HG03558 (cell line): ENCODE results near the gene SMIM27.
A peak's percentile ranks its signal among the peaks of the same experiment; 100 is the strongest.

Experiments used
- ATAC-seq: cut with Tn5 transposase; IDR thresholded peaks from one replicate; pipeline ENCODE4 v1.9.1; 2021; ENCODE audit warnings: moderate number of reproducible peaks; ENCODE audit not compliant: unreplicated experiment; ENCODE audit errors: extremely low read depth

SMIM27 gene

GRCh38 chr9:32554107-32554506, 2.0 kb downstream of the SMIM27 start:
- no peak for ATAC-seq

DNA sequence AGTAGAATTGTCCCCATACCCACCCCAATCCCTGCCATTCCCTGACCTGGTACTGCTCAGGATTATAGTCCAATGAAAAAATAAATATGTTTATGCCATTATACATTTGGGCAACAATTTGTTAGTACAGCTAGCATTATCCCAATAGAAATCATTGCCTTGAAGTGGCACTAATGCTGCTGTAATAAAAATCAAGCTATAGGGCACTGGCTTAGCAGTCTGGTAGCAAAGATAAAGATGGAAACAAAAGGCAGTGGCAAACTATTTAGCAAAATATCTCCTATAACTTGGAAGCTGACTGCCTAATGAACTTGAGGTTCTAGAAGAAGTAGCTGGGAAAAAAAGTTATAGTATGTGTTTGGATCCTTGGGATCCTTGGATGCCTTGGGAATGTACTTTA, 2.5 kb downstream of the SMIM27 start:
- ATAC-seq: no peak

DNA sequence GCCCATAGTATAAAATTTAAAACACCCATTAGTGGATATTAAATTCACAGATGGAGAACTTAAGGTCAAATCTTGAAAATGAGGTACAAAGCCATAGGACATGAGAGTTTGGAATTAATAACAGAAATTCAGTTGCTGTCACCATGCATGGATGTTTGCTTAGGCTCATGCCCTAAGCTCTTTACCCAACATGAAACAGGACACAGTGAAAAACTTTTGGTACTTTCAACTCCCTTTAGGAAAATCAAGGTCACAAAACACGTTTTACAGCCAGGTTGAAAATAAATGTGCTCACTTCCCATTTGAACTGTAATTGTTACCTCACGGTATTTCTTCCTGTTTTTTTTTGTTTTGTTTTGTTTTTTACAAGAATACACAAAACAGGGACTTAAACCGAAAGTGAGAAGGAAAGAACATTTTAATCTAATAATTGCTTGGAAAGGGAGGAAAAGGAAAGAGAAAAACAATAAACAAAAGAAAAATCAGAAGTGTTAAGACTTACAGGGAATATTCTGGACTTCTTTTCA, 6.3 kb downstream of the SMIM27 start:
- ATAC-seq: no peak

DNA sequence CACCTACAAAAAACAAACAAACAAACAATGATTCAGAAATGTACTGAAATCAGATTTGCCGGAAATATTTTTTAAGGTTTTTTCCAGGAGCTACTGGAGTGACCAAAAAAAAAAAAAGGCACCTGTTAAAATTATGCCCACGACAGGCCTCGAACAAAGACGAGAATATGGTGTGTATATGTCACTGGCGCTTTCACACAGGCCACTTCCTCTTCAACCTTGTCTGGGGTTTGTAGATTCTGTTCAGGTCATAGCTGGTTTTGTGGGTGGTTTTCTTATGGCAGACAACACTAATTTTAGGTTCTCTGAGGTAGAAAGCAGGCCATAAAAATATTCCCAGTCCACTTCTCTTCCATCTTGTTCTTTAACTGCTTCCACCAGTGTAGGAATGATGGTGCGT, 13.8 kb downstream of the SMIM27 start:
- no peak for ATAC-seq

GRCh38 chr9:32566770-32567169, 14.6 kb downstream of the SMIM27 start:
- no peak for ATAC-seq

DNA sequence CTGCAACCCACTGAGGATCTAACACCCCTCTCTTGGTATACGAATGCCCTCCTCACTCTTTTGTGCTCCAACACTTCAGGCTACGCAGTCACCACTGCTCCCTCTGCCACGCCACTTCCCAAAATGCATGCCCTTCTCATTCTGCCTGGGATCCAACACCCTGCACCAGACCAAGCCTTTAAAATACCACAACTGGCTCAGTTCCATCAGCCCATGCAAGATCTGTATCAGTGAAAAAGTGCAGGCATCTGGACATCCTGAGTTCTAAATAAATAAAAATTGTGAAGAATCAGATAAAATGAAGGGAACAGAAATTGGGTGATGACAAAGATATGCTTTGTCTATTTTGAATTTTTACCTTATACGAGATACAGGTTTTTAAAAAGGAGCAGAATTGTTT, 18.1 kb downstream of the SMIM27 start:
- ATAC-seq: no peak

GRCh38 chr9:32571969-32572899, 20.1 kb downstream of the SMIM27 start:
- ATAC-seq: peak; percentile 85

GRCh38 chr9:32572900-32573523, 20.9 kb downstream of the SMIM27 start, which contains the start of gene NDUFB6:
Gene NDUFB6, minus strand, starts transcription at chr9:32573159. Its CDS starts 99 bp downstream, at chr9:32573060.
- peak; percentile 62 for ATAC-seq

GRCh38 chr9:32573821-32574220, 21.7 kb downstream of the SMIM27 start:
- ATAC-seq: no peak

GRCh38 chr9:32574858-32575257, 22.7 kb downstream of the SMIM27 start:
- ATAC-seq: no peak

DNA sequence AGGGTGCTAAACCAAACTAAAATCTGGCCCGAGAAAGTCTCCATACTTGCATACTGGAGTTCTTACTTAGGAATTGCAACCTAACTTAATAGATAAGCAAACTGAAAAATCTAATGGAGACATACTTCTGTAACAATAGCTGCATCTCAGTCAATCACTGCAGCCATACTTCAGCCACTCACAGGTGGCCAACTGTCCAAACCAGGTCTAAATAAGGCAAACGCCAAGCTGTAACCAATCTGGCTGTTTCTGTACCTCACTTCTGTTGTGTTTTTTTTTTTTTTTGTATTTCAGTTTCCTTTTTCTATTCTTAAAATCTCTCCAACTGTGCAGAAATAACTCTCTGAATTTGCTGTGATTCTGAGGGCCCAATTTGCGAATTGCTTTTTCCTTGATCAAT, 25.2 kb downstream of the SMIM27 start:
- no peak for ATAC-seq

GRCh38 chr9:32578976-32579375, 26.8 kb downstream of the SMIM27 start:
- ATAC-seq: no peak

- no peak for ATAC-seq
Observed at GRCh38 chr9:32579706-32580331, 27.7 kb downstream of the SMIM27 start.

- no peak for ATAC-seq
Observed at GRCh38 chr9:32580631-32581300, 28.6 kb downstream of the SMIM27 start.

DNA sequence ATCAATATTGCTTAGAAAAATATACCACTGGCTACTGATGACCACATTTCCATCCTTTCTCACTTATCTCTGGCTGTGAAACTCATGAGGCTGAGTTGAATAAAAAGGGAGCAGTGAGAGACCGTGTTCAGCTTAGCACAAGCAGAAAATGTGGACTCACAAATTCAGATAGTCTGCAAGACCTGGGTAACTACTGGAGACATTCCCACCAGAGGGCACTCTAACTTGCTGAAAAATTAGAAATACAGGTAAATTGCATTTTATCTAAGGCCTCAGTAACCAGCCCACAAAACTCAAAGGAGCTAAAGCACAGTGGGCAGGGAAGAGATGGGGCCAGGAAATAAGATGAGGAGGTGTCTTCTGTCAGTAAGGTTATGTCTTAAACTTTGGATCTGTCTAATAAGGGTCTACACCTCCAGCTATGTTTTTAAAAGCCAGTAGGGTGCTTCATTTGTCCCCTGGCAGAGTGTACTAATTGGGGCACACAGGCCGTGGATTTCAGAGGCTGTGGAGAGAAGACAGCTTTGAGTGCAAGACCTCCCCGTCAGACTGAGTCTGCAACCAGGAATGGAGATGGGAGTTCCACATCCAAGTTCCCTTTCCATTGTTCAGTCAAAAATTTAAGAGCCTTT, 29.5 kb downstream of the SMIM27 start:
- no peak for ATAC-seq

- ATAC-seq: no peak
Observed at GRCh38 chr9:32584784-32585183, 32.7 kb downstream of the SMIM27 start.

DNA sequence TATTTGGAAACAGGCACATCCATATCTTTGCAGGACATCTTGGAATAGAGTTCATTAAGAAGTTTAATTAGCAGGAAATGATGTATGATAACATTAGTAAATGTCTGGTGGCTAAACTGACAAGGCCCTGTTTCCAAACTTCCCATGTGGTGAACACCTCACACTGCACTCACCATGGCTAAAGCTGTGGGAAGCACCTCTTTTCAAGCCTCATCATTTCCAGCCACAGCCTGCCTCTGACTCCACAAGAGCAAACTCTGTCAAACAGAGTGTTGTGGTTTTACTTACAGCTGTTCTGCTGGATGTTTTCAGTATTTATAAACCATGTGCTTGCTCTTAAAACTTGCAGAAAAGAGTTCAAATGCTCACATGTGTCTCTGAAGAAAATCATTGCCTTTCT, 35.8 kb downstream of the SMIM27 start:
- ATAC-seq: no peak

- no peak for ATAC-seq
Observed at GRCh38 chr9:32589083-32589723, 37.1 kb downstream of the SMIM27 start.

GRCh38 chr9:32590476-32590875, 38.3 kb downstream of the SMIM27 start:
- no peak for ATAC-seq
